GM12878 (cell line): ENCODE results near the gene SH2D7. TPM values are rescaled to one million over a fixed set of nuclear protein-coding genes. Genes with fewer than 3 reads are reported as not detected.

Source experiments
- ATAC-seq: fragments of 200-7000 bp; cut with Tn5 transposase; 3 replicates; pipeline ENCODE4 v1.9.1; 2020; ENCODE audit warnings: mild to moderate bottlenecking, moderate library complexity
- BruUV-seq: library from RNA; stranded (reverse); fragments of 400-500 nt; replicated peaks from 2 replicates; lab custom pipeline; 2021; lab: Mats Ljungman, UMichigan
- CTCF ChIA-PET: fragments of 300-600 bp; sonication (Branson Sonifier 250); formaldehyde crosslinking; extraction: SDS; loops from one replicate; lab custom pipeline; 2021; ENCODE audit warnings: inconsistent platforms; lab: Yijun Ruan, JAX
- POLR2A ChIA-PET: fragments of 350-600 bp; formaldehyde crosslinking; extraction: SDS; loops from one replicate; lab custom pipeline; 2021; ENCODE audit warnings: inconsistent platforms; lab: Charles Lee
- RAD21 ChIA-PET: fragments of 300-600 bp; sonication (Branson Sonifier 250); formaldehyde crosslinking; loops from one replicate; lab custom pipeline; 2023; ENCODE audit warnings: antibody characterized with exemption; ENCODE audit not compliant: unreplicated experiment; lab: Charles Lee
- SMC1A ChIA-PET: fragments of 300-600 bp; sonication (Branson Sonifier 250); formaldehyde crosslinking; loops from one replicate; lab custom pipeline; 2023; ENCODE audit not compliant: unreplicated experiment, uncharacterized antibody; lab: Charles Lee
- DNase-seq: peaks from one replicate; pipeline ENCODE4 v3.0.0-alpha.2; 2011; ENCODE audit warnings: low read depth, low spot score
- FAIRE-seq: peaks from 3 replicates; lab custom pipeline; 2011; peaks lifted over from hg19 to GRCh38; lab: Jason Lieb, UNC
- H2AFZ ChIP-seq: 2 replicates; pipeline ENCODE4 v1.6.0; 2011; ENCODE audit warnings: low read depth, low read length, control low read depth; ENCODE audit not compliant: control insufficient read depth
- H3K27ac ChIP-seq: 2 replicates; pipeline ENCODE4 v1.5.1; 2011; ENCODE audit warnings: control low read depth; ENCODE audit not compliant: control insufficient read depth, insufficient read depth
- H3K27me3 ChIP-seq, 2 experiments: replicated peaks in 1 of 2; 2 replicates each; pipeline versions ENCODE4 v1.6.0 to v1.6.1; 2011; ENCODE audit warnings: low read length in 1 of 2; ENCODE audit not compliant: control insufficient read depth in 2 of 2, insufficient read depth in 2 of 2
- H3K36me3 ChIP-seq, 2 experiments: 2 replicates each; pipeline ENCODE4 v1.5.1; 2011; ENCODE audit warnings: low read length in 1 of 2; ENCODE audit not compliant: control insufficient read depth in 2 of 2, insufficient read depth in 2 of 2
- H3K4me1 ChIP-seq: 2 replicates; pipeline ENCODE4 v1.6.1; 2011; ENCODE audit warnings: mild to moderate bottlenecking, low read length, moderate library complexity, mixed read lengths; ENCODE audit not compliant: control insufficient read depth, insufficient read depth
- H3K4me2 ChIP-seq: 2 replicates; pipeline ENCODE4 v1.6.0; 2011; ENCODE audit warnings: control low read depth; ENCODE audit not compliant: control insufficient read depth, insufficient read depth
- H3K4me3 ChIP-seq: fragments of 200-600 bp; sonication (generic); 2 replicates; pipeline ENCODE4 v1.5.1; 2016
- H3K79me2 ChIP-seq: 2 replicates; pipeline ENCODE4 v1.6.0; 2011; ENCODE audit warnings: low read length; ENCODE audit not compliant: control insufficient read depth, insufficient read depth
- H3K9ac ChIP-seq: 2 replicates; pipeline ENCODE4 v1.8.0; 2011; ENCODE audit warnings: low read length, control low read depth, mixed read lengths; ENCODE audit not compliant: control insufficient read depth, insufficient read depth
- H3K9me3 ChIP-seq: replicated peaks from 3 replicates; pipeline ENCODE4 v1.5.1; 2011; ENCODE audit warnings: mild to moderate bottlenecking, low read length; ENCODE audit not compliant: control insufficient read depth, insufficient read depth
- H4K20me1 ChIP-seq: 2 replicates; pipeline ENCODE4 v1.6.0; 2011; ENCODE audit not compliant: control insufficient read depth, insufficient read depth
- POU2F2 ChIP-seq: IDR thresholded peaks from 3 replicates; pipeline ENCODE4 v1.6.1; 2011; ENCODE audit warnings: low read depth, mild to moderate bottlenecking, low read length, borderline replicate concordance
- SIN3A ChIP-seq: IDR thresholded peaks from 2 replicates; pipeline ENCODE4 v1.6.1; 2012; ENCODE audit warnings: low read depth, low read length, improper control_type of control experiment
- SPI1 ChIP-seq: IDR thresholded peaks from 2 replicates; pipeline ENCODE4 v1.6.1; 2011; ENCODE audit warnings: low read depth, mild to moderate bottlenecking, low read length, moderate library complexity, borderline replicate concordance; ENCODE audit not compliant: insufficient read depth
- ZNF274 ChIP-seq: IDR thresholded peaks from one replicate; pipeline ENCODE4 v1.8.0; 2011; ENCODE audit not compliant: insufficient read length, insufficient read depth
- WGBS: methylation state at CpG from one replicate; pipeline ENCODE4 v1.1.6; 2016; ENCODE audit warnings: low lambda C conversion rate; ENCODE audit not compliant: insufficient replicate concordance, insufficient coverage; ENCODE audit errors: missing lambda C conversion rate; 5-methylcytosine and 5-hydroxymethylcytosine counted together
- in situ Hi-C: fragments of 300-500 bp; cut with MboI; formaldehyde crosslinking; loops from 9 replicates; pipeline ENCODE4 v1.14.3; 2018; ENCODE audit warnings: mixed read lengths
- intact Hi-C: fragments of 100-400 bp; cut with micrococcal nuclease; formaldehyde crosslinking; loops from one replicate; pipeline ENCODE4 v1.14.2; 2022; ENCODE audit not compliant: unreplicated experiment
- polyA plus RNA-seq, 11 experiments: library from polyadenylated mRNA; depleted of rRNA in 4 of 11; unstranded in 6 of 11; stranded (reverse) in 5 of 11; fragments of >200 nt; fragmentation: Nextera tagmentation in 4 of 11; fragmentation: Illumina TruSeq in 1 of 11; extraction: Ambion mirVana in 4 of 11; extraction: Trizol in 1 of 11; gene quantifications; 1 replicate in 1 of 11; 2 replicates in 10 of 11; pipeline versions ENCODE4 v1.2.1 to v1.2.3, GENCODE V29; 2011 to 2016; ENCODE audit warnings: inconsistent platforms in 2 of 11, missing spikeins in 2 of 11, low read depth in 1 of 11
- total RNA-seq, 4 experiments: library from RNA; depleted of rRNA in 3 of 4; stranded (reverse); fragments of >200 nt in 3 of 4; fragmentation: Illumina TruSeq in 1 of 4; extraction: Trizol in 1 of 4; gene quantifications; 2 replicates each; pipeline versions ENCODE4 v1.2.1 to v1.2.3, GENCODE V29; 2013 to 2021
- TF ChIP-seq, protein P1 (sequence below): fragments of 450-650 bp; IDR thresholded peaks from 2 replicates; pipeline ENCODE4 v1.6.1; 2014; ENCODE audit warnings: mild to moderate bottlenecking

SH2D7 gene
- total and polyA plus RNA-seq, 10 of the 15 experiments (the other 5 are each of a cell fraction or from before 2014, with no cell fraction given) = 0.04 to 0.06 TPM; not detected in 8

DNA sequence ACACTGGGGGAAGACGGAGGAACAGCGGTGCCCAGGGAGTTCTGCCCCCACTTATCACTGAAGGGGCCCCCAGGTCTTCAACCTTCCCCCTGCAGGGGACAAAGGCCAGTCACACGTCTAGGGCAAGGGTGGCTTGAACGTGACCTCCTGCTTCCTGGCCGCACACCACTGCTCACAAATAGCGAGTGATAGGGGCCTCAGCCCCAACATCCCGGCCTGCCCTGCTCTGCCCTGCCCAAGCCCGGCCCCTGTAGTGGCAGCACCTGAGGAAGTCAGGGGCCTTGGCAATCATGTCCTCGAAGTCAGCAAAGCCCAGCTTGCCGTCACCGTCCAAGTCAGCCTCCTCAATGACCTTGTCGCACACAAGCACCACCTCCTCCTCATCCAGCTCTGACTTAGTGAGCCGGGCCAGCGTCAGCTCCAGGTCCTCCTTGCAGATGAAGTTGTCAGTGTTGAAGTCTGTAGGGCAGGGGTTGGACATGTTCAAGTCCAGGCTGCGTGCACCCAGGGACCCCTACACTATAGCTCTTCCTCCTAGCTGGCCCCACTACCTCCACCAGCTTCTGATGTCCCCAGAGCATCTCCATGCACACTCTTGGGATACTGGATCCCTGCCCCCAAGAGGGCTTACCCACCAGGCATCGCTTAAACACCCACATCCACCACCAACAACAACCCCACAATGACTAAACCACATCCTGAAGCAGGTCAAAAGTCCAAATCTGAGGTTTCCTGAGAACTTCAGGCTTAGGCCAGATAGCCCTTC, 13.3 kb downstream of the SH2D7 start (continued):
- no peak for TF ChIP-seq POU2F2

- intact Hi-C loops = loop anchor here (5.0 kb wide), 2 partner anchors 40 to 205 kb away; no protein-coding TSS in a partner anchor
- TF ChIP-seq, protein P1, sequence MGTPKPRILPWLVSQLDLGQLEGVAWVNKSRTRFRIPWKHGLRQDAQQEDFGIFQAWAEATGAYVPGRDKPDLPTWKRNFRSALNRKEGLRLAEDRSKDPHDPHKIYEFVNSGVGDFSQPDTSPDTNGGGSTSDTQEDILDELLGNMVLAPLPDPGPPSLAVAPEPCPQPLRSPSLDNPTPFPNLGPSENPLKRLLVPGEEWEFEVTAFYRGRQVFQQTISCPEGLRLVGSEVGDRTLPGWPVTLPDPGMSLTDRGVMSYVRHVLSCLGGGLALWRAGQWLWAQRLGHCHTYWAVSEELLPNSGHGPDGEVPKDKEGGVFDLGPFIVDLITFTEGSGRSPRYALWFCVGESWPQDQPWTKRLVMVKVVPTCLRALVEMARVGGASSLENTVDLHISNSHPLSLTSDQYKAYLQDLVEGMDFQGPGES = no peak
- TF ChIP-seq SIN3A = no peak
- TF ChIP-seq SPI1 = no peak
- no peak for TF ChIP-seq ZNF274
- Histone ChIP-seq H3K79me2 (no peaks in the 10 kb centered on the region), H3K27me3 (no peaks in the 10 kb centered on the region), H3K9ac (no peak overlapping the region), H2AFZ (no peak overlapping the region), H3K4me3 (no peak overlapping the region), H3K4me2 (no peak overlapping the region), H3K27ac (no peak overlapping the region), H3K9me3 (no peaks in the 10 kb centered on the region), H3K36me3 (no peaks in the 10 kb centered on the region), H4K20me1 (no peaks in the 10 kb centered on the region), H3K4me1 (peaks cover 29% of the 10 kb centered on the region)
- 84% methylated on average over 8 of the region's 8 CpGs for WGBS
- ChIA-PET POLR2A (interaction anchor here (0.7 kb wide), 1 partner anchor 32 kb away, joined by 4 read pairs; no protein-coding TSS in a partner anchor), SMC1A (interaction anchor here (1.1 to 13.4 kb wide), 22 partner anchors 19 to 158 kb away, joined by 3 to 184 read pairs (median 7); partner anchors contain the start of gene TBC1D2B), CTCF (interaction anchor here (0.7 to 14.0 kb wide), 30 partner anchors 10 to 170 kb away, joined by 3 to 327 read pairs (median 11); partner anchors contain the start of genes SH2D7 and TBC1D2B), RAD21 (interaction anchor here (0.7 to 10.3 kb wide), 28 partner anchors 10 to 153 kb away, joined by 3 to 157 read pairs (median 8); no protein-coding TSS in a partner anchor)
- DNase-seq (no peak), ATAC-seq (no peak), FAIRE-seq (no peak)
- no TSS peak for BruUV-seq
- in situ Hi-C loops = loop anchor here (5.0 kb wide), 1 partner anchor 140 kb away; no protein-coding TSS in a partner anchor
These were observed 15.1 kb downstream of the SH2D7 start for GRCh38 chr15:78107471-78107870.
